ENCODE measurements around the gene GDF10. TPM values are rescaled to one million over a fixed set of nuclear protein-coding genes. Genes with fewer than 3 reads are reported as not detected.

Gene GDF10
- total RNA-seq, 3 donors from 2014 or later (not counting 1 experiment from before 2014, with no cell fraction given): not detected

GRCh38 chr10:47296941-47297340, 3.1 kb upstream of the GDF10 start:
- Mint-ChIP-seq H3K27ac (no peak overlapping the region), H3K9me3 (no peaks in the 10 kb centered on the region), H3K36me3 (no peaks in the 10 kb centered on the region), H3K4me1 (no peaks in the 10 kb centered on the region), H3K4me3 (no peak overlapping the region), H3K27me3 (ENCODE audit: low read depth in 2 of 2) (peaks cover 22 to 43% of the 10 kb centered on the region in 2 donors)
- ATAC-seq: no peak
- no peak for DNase-seq
- no peak overlapping the region for H3K27ac ChIP-seq (ENCODE audit: low read length)
- 92% methylated on average over 1 of the region's 1 CpG for WGBS (ENCODE audit: insufficient coverage)
- no peak for TF ChIP-seq CTCF (IDR thresholded peaks at IDR 0.05)
- no peaks in the 10 kb centered on the region for H3K36me3 ChIP-seq (ENCODE audit: control insufficient read depth, insufficient read depth, low read length)
- H3K9me3 ChIP-seq (ENCODE audit: control insufficient read depth, insufficient read depth, low read length): no peaks in the 10 kb centered on the region
- H3K4me3 ChIP-seq (ENCODE audit: low read length): no peak overlapping the region
- intact Hi-C loops (cut with micrococcal nuclease): no loop called here
- peaks cover 4% of the 10 kb centered on the region for H3K27me3 ChIP-seq (ENCODE audit: control insufficient read depth, insufficient read depth, low read length)
- H3K4me1 ChIP-seq (ENCODE audit: control insufficient read depth, insufficient read depth, low read length): no peaks in the 10 kb centered on the region

GRCh38 chr10:47297866-47298540, 2.0 kb upstream of the GDF10 start:
- intact Hi-C loops (cut with micrococcal nuclease): no loop called here
- Mint-ChIP-seq H3K4me3 (no peak overlapping the region), H3K27ac (no peak overlapping the region), H3K27me3 (ENCODE audit: low read depth in 2 of 2) (peaks cover 22 to 40% of the 10 kb centered on the region in 2 donors), H3K36me3 (no peaks in the 10 kb centered on the region), H3K4me1 (no peaks in the 10 kb centered on the region), H3K9me3 (no peaks in the 10 kb centered on the region)
- Histone ChIP-seq H3K36me3 (ENCODE audit: control insufficient read depth, insufficient read depth, low read length) (no peaks in the 10 kb centered on the region), H3K27me3 (ENCODE audit: control insufficient read depth, insufficient read depth, low read length) (peaks cover 4% of the 10 kb centered on the region), H3K27ac (ENCODE audit: low read length) (no peak overlapping the region), H3K4me1 (ENCODE audit: control insufficient read depth, insufficient read depth, low read length) (no peaks in the 10 kb centered on the region), H3K4me3 (ENCODE audit: low read length) (no peak overlapping the region), H3K9me3 (ENCODE audit: control insufficient read depth, insufficient read depth, low read length) (no peaks in the 10 kb centered on the region)
- no peak for ATAC-seq
- no peak for DNase-seq
- no peak for TF ChIP-seq CTCF (IDR thresholded peaks at IDR 0.05)
- WGBS (ENCODE audit: insufficient coverage): 84% methylated on average over 11 of the region's 12 CpGs

DNA sequence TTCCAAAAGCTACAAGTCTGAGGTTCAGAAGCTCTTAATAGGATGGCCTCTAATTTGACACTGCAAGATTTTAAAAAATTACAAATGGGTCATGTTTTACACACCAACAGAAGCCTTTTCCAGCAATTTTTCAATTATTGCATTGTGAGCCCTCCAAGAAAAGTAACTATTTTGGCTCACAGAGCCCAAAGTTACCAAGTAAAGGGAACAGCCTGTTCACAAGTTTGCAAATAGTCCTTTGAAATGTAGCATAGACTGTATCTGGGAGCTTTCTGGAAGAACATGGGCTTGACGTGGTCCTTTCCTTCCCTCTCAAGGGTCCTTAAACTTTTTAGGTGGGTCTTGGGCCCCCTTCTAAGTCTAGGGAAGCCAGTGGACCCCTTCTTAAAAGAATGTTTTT, 1.3 kb upstream of the GDF10 start:
- ATAC-seq (no peak), DNase-seq (no peak)
- Histone ChIP-seq H3K9me3 (ENCODE audit: control insufficient read depth, insufficient read depth, low read length) (no peaks in the 10 kb centered on the region), H3K27me3 (ENCODE audit: control insufficient read depth, insufficient read depth, low read length) (peaks cover 4% of the 10 kb centered on the region), H3K4me3 (ENCODE audit: low read length) (no peak overlapping the region), H3K27ac (ENCODE audit: low read length) (no peak overlapping the region), H3K36me3 (ENCODE audit: control insufficient read depth, insufficient read depth, low read length) (no peaks in the 10 kb centered on the region), H3K4me1 (ENCODE audit: control insufficient read depth, insufficient read depth, low read length) (no peaks in the 10 kb centered on the region)
- 100% methylated on average over 1 of the region's 1 CpG for WGBS (ENCODE audit: insufficient coverage)
- intact Hi-C loops (cut with micrococcal nuclease): no loop called here
- H3K9me3 Mint-ChIP-seq: no peaks in the 10 kb centered on the region
- TF ChIP-seq CTCF (IDR thresholded peaks at IDR 0.05): no peak
- no peaks in the 10 kb centered on the region for H3K4me1 Mint-ChIP-seq
- H3K27me3 Mint-ChIP-seq (ENCODE audit: low read depth in 2 of 2): peaks cover 23 to 45% of the 10 kb centered on the region in 2 donors
- H3K36me3 Mint-ChIP-seq: no peaks in the 10 kb centered on the region
- H3K27ac Mint-ChIP-seq: no peak overlapping the region
- H3K4me3 Mint-ChIP-seq: no peak overlapping the region

DNA sequence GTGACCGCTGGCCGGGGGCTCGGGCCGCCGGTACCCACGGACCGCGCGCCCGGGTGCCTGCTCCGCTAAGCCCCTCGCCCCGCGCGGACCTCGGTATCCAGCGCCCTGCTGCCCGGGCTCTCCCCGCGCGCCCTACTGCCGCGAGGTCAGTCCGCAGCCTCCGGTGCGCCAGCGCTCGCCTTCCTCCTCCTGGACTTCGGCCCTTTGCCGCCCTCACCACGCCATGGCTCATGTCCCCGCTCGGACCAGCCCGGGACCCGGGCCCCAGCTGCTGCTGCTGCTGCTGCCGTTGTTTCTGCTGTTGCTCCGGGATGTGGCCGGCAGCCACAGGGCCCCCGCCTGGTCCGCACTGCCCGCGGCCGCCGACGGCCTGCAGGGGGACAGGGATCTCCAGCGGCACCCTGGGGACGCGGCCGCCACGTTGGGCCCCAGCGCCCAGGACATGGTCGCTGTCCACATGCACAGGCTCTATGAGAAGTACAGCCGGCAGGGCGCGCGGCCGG, 483 bp downstream of the GDF10 start:
- no peak for DNase-seq
- H3K27ac ChIP-seq (ENCODE audit: low read length): no peak overlapping the region
- intact Hi-C loops (cut with micrococcal nuclease): no loop called here
- no peaks in the 10 kb centered on the region for H3K4me1 Mint-ChIP-seq
- no peaks in the 10 kb centered on the region for H3K9me3 Mint-ChIP-seq
- H3K27ac Mint-ChIP-seq: no peak overlapping the region
- peaks cover 2% of the 10 kb centered on the region for H3K27me3 ChIP-seq (ENCODE audit: control insufficient read depth, insufficient read depth, low read length)
- no peak overlapping the region for H3K4me3 Mint-ChIP-seq
- no peaks in the 10 kb centered on the region for H3K36me3 ChIP-seq (ENCODE audit: control insufficient read depth, insufficient read depth, low read length)
- 4% methylated on average over 57 of the region's 57 CpGs for WGBS (ENCODE audit: insufficient coverage)
- no peaks in the 10 kb centered on the region for H3K4me1 ChIP-seq (ENCODE audit: control insufficient read depth, insufficient read depth, low read length)
- no peaks in the 10 kb centered on the region for H3K36me3 Mint-ChIP-seq
- no peaks in the 10 kb centered on the region for H3K9me3 ChIP-seq (ENCODE audit: control insufficient read depth, insufficient read depth, low read length)
- ATAC-seq: no peak
- H3K27me3 Mint-ChIP-seq (ENCODE audit: low read depth in 2 of 2): peaks cover 17 to 33% of the 10 kb centered on the region in 2 donors
- H3K4me3 ChIP-seq (ENCODE audit: low read length): no peak overlapping the region
- no peak for TF ChIP-seq CTCF (IDR thresholded peaks at IDR 0.05)
